ENCODE data around the gene KIRREL3. TPM values are rescaled to one million over a fixed set of nuclear protein-coding genes. Genes with fewer than 3 reads are reported as not detected.

The KIRREL3 gene
- total RNA-seq, 1 donor from 2014 or later = not detected

DNA sequence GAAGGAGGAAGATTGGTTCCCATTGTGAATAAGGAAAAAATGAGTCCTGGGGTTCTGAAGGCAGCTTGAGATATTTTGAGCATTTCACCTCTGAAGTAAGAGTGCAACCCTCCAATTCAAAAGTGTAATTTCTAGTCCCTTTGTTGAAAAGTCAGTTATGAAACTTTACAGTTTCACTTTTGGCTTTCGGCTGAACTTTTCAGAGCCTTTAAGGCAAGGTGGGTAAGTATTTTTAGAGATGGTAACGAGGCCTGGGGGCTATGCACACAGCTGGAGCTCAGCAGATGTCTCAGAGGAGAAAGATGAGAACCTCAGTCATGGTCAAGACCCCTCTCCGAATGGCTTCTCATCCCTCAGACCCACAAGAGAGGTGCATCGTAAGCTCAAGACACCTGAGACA is 267.6 kb downstream of the KIRREL3 start:
- intact Hi-C loops (cut with DNase I) = no loop called here
- Histone ChIP-seq H3K9me3 (no peaks in the 10 kb centered on the region), H3K4me1 (no peaks in the 10 kb centered on the region), H3K27me3 (no peaks in the 10 kb centered on the region), H3K36me3 (no peaks in the 10 kb centered on the region), H3K4me3 (no peak overlapping the region), H3K27ac (no peak overlapping the region)
- DNase-seq (no peak), ATAC-seq (no peak)
- TF ChIP-seq, protein P1, sequence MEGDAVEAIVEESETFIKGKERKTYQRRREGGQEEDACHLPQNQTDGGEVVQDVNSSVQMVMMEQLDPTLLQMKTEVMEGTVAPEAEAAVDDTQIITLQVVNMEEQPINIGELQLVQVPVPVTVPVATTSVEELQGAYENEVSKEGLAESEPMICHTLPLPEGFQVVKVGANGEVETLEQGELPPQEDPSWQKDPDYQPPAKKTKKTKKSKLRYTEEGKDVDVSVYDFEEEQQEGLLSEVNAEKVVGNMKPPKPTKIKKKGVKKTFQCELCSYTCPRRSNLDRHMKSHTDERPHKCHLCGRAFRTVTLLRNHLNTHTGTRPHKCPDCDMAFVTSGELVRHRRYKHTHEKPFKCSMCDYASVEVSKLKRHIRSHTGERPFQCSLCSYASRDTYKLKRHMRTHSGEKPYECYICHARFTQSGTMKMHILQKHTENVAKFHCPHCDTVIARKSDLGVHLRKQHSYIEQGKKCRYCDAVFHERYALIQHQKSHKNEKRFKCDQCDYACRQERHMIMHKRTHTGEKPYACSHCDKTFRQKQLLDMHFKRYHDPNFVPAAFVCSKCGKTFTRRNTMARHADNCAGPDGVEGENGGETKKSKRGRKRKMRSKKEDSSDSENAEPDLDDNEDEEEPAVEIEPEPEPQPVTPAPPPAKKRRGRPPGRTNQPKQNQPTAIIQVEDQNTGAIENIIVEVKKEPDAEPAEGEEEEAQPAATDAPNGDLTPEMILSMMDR (IDR thresholded peaks at IDR 0.05) = no peak

DNA sequence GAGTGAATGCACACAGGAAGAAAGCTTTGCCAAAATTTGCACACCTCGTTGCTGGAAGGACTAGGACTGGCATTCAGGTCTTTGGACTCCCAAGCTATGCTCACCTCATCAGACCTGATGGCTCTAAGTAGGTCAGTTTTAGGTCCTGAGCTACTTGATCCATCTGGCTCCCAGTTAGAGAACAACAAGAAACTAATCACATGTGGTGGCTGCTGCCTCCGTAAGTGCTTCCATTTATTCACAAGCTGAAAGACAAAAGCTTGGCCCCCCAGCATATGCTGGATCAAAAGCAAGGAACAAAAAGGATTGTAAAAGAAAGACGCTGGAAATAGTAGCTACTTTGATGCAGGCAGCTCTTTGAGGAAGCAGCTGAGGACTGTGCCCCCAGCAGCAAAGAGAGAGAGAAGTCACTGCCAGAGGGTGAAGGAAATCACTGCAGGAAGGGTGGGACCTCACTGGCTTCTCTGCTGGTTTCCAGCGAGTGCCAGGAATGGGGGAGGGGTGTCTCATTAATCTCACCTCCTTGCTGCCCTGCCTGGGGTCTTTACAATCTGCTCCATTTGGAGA is 268.9 kb downstream of the KIRREL3 start:
- DNase-seq = no peak
- H3K27ac ChIP-seq = no peak overlapping the region
- TF ChIP-seq, protein P1 (IDR thresholded peaks at IDR 0.05) = no peak
- no peaks in the 10 kb centered on the region for H3K27me3 ChIP-seq
- no peak overlapping the region for H3K4me3 ChIP-seq
- ATAC-seq = no peak
- intact Hi-C loops (cut with DNase I) = no loop called here
- H3K4me1 ChIP-seq = no peaks in the 10 kb centered on the region
- no peaks in the 10 kb centered on the region for H3K9me3 ChIP-seq
- no peaks in the 10 kb centered on the region for H3K36me3 ChIP-seq

DNA sequence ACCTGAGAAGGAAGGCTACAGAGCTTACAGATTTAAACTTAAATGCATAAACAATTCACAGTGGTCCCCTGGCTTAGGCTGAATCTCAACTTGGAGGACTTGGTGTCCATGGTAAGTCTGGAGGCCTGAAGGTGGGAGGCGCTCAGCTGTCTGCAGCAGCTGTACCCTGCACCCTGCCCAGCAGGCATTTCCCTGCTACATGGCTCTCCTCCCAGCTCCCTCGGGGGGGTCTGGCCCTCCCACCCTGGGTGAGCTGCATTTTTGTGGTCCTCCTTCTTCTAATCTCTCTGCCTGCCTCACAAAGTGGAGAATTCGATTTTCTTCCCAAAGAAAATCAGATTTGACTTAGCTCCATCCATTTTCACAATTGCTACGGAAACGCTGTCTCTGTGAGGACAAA is 273.2 kb downstream of the KIRREL3 start:
- intact Hi-C loops (cut with DNase I) = no loop called here

DNA sequence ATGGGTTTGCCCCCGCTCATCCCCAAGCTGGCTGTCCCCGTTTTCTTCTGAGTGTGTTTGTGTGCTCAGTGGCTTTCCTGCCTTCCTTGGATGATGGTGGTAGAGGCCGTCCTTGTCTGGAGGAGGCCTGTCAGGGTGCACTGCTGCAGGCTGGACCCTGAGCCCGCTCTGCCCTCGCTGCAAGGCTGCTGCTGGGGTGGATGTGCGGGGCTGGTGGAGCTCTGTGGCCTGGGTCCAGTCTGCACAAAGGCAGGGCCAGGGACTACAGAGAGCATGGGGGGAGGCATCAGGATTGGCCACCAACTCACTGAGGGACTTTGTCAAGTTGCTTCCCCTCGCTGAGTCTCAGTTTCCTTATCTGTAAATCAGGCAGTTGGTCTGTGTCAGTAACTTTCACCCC is 275.0 kb downstream of the KIRREL3 start:
- intact Hi-C loops (cut with DNase I) = no loop called here
- H3K36me3 ChIP-seq = no peaks in the 10 kb centered on the region
- DNase-seq (no peak), ATAC-seq (no peak)
- no peaks in the 10 kb centered on the region for H3K9me3 ChIP-seq
- no peaks in the 10 kb centered on the region for H3K27me3 ChIP-seq
- no peak overlapping the region for H3K27ac ChIP-seq
- TF ChIP-seq, protein P1 (IDR thresholded peaks at IDR 0.05) = no peak
- H3K4me1 ChIP-seq = no peaks in the 10 kb centered on the region
- H3K4me3 ChIP-seq = no peak overlapping the region

More for the DNA sequence above, 273.2 kb downstream of the KIRREL3 start:
- H3K36me3 ChIP-seq = no peaks in the 10 kb centered on the region
- TF ChIP-seq, protein P1 (IDR thresholded peaks at IDR 0.05) = no peak
- H3K9me3 ChIP-seq = no peaks in the 10 kb centered on the region
- no peak overlapping the region for H3K27ac ChIP-seq
- H3K27me3 ChIP-seq = no peaks in the 10 kb centered on the region
- no peak overlapping the region for H3K4me3 ChIP-seq
- ATAC-seq = no peak
- no peaks in the 10 kb centered on the region for H3K4me1 ChIP-seq
- DNase-seq = no peak

DNA sequence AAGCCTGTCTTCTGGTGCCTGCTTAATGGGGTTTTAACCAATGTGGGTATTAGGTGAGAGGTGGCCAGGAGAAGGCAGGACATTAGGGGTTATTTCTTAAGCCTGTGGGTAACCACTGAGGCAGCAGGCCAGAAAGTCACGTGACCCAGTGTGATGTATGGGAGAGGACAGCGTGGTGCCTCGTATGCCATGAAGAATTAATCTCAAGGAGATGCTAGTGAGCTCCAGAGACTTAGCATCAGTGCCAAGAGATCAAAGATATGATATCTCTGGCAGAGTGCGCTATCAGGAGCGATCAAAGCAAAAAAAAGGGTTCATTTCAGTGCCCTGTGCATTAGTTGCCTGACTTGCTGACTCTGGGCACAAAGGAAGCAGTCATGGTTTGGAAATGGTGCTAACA is 275.5 kb downstream of the KIRREL3 start:
- no peaks in the 10 kb centered on the region for H3K36me3 ChIP-seq
- H3K27me3 ChIP-seq = no peaks in the 10 kb centered on the region
- H3K9me3 ChIP-seq = no peaks in the 10 kb centered on the region
- H3K27ac ChIP-seq = no peak overlapping the region
- no peak for ATAC-seq
- H3K4me3 ChIP-seq = no peak overlapping the region
- no peaks in the 10 kb centered on the region for H3K4me1 ChIP-seq
- no peak for DNase-seq
- intact Hi-C loops (cut with DNase I) = no loop called here
- TF ChIP-seq, protein P1 (IDR thresholded peaks at IDR 0.05) = no peak

DNA sequence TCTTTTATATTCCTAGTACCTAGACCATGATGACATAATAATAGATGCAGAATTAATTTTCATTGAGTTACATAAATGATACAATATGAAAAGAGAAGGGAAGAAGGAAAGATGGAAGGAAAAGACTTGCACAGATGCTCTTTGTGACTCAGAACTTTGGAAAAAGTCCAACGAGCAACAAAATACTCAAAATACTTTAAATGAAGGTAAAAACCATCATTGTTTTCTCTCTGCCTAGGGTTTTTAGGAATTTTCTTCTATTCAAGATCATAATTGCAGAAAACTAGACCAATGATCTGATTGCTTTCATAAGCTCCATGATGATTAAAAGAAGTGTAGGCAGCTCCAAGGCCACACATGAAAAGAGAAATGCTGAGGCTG is 276.9 kb downstream of the KIRREL3 start:
- ATAC-seq (no peak), DNase-seq (no peak)
- intact Hi-C loops (cut with DNase I) = no loop called here
- Histone ChIP-seq H3K27me3 (no peaks in the 10 kb centered on the region), H3K27ac (no peak overlapping the region), H3K9me3 (no peaks in the 10 kb centered on the region), H3K4me3 (no peak overlapping the region), H3K36me3 (no peaks in the 10 kb centered on the region), H3K4me1 (no peaks in the 10 kb centered on the region)
- TF ChIP-seq, protein P1 (IDR thresholded peaks at IDR 0.05) = no peak
